ENCODE measurements around the gene FOXR1. TPM values are rescaled to one million over a fixed set of nuclear protein-coding genes. Genes with fewer than 3 reads are reported as not detected.

Gene FOXR1
- total RNA-seq, 1 donor from 2014 or later = not detected

GRCh38 chr11:119006656-119007055 lies 35.1 kb downstream of the FOXR1 start:
- ATAC-seq = no peak
- intact Hi-C loops (cut with DNase I) = no loop called here
- H3K4me1 ChIP-seq = no peaks in the 10 kb centered on the region
- no peaks in the 10 kb centered on the region for H3K27me3 ChIP-seq (ENCODE audit: low read depth)
- DNase-seq = no peak
- no peak overlapping the region for H3K4me3 ChIP-seq
- H3K27ac ChIP-seq = no peak overlapping the region
- peaks cover 96% of the 10 kb centered on the region for H3K36me3 ChIP-seq
- no peaks in the 10 kb centered on the region for H3K9me3 ChIP-seq
- no peak for TF ChIP-seq CTCF (IDR thresholded peaks at IDR 0.05)

- TF ChIP-seq CTCF (IDR thresholded peaks at IDR 0.05) = no peak
- intact Hi-C loops (cut with DNase I) = no loop called here
- H3K27me3 ChIP-seq (ENCODE audit: low read depth) = no peaks in the 10 kb centered on the region
- peaks cover 98% of the 10 kb centered on the region for H3K36me3 ChIP-seq
- H3K27ac ChIP-seq = no peak overlapping the region
- no peak overlapping the region for H3K4me3 ChIP-seq
- no peaks in the 10 kb centered on the region for H3K9me3 ChIP-seq
- peaks cover 9% of the 10 kb centered on the region for H3K4me1 ChIP-seq
- no peak for DNase-seq
- no peak for ATAC-seq
Observed at GRCh38 chr11:119011476-119012053, 40.0 kb downstream of the FOXR1 start.

GRCh38 chr11:119012629-119013170 lies 41.1 kb downstream of the FOXR1 start:
- no peak overlapping the region for H3K27ac ChIP-seq
- H3K36me3 ChIP-seq = peaks cover 93% of the 10 kb centered on the region
- no peaks in the 10 kb centered on the region for H3K9me3 ChIP-seq
- H3K4me1 ChIP-seq = peaks cover 19% of the 10 kb centered on the region
- DNase-seq = no peak
- H3K4me3 ChIP-seq = no peak overlapping the region
- no peak for TF ChIP-seq CTCF (IDR thresholded peaks at IDR 0.05)
- ATAC-seq = no peak
- no peaks in the 10 kb centered on the region for H3K27me3 ChIP-seq (ENCODE audit: low read depth)
- intact Hi-C loops (cut with DNase I) = no loop called here

GRCh38 chr11:119014209-119014924 lies 42.8 kb downstream of the FOXR1 start:
- Histone ChIP-seq H3K27ac (no peak overlapping the region), H3K9me3 (no peaks in the 10 kb centered on the region), H3K36me3 (peaks cover 76% of the 10 kb centered on the region), H3K4me1 (peaks cover 22% of the 10 kb centered on the region), H3K27me3 (ENCODE audit: low read depth) (no peaks in the 10 kb centered on the region), H3K4me3 (no peak overlapping the region)
- intact Hi-C loops (cut with DNase I) = no loop called here
- ATAC-seq (no peak), DNase-seq (no peak)
- TF ChIP-seq CTCF (IDR thresholded peaks at IDR 0.05) = no peak

GRCh38 chr11:119015054-119015611 lies 43.6 kb downstream of the FOXR1 start:
- Histone ChIP-seq H3K4me1 (peaks cover 30% of the 10 kb centered on the region), H3K4me3 (no peak overlapping the region), H3K27ac (no peak overlapping the region), H3K27me3 (ENCODE audit: low read depth) (no peaks in the 10 kb centered on the region), H3K9me3 (no peaks in the 10 kb centered on the region), H3K36me3 (peaks cover 69% of the 10 kb centered on the region)
- DNase-seq (no peak), ATAC-seq (no peak)
- intact Hi-C loops (cut with DNase I) = no loop called here
- no peak for TF ChIP-seq CTCF (IDR thresholded peaks at IDR 0.05)
